ENCODE data around the gene LGALS7B.
"Not testable (repeated sequence)": the region's sequence is repeated elsewhere in the genome, so short reads cannot be mapped to it uniquely, and the experiment has no call there.

LGALS7B gene

GRCh38 chr19:38770949-38771275 is 18.1 kb upstream of the LGALS7B start:
- 100% methylated on average over 1 of the region's 22 CpGs for WGBS
- H3K4me3 ChIP-seq (ENCODE audit: low read length); H3K9ac ChIP-seq (ENCODE audit: low read depth, low read length); H3K9me3 ChIP-seq (ENCODE audit: insufficient read depth, low read depth, low read length); H3K27me3 ChIP-seq (ENCODE audit: insufficient read depth, low read length); H3K4me1 ChIP-seq (ENCODE audit: insufficient read depth, low read length); H3K36me3 ChIP-seq (ENCODE audit: insufficient read depth, low read length); H3K27ac ChIP-seq (ENCODE audit: low read depth, low read length): not testable (repeated sequence)

- not testable (repeated sequence) for H3K27ac ChIP-seq (ENCODE audit: low read depth, low read length); H3K36me3 ChIP-seq (ENCODE audit: insufficient read depth, low read length); H3K27me3 ChIP-seq (ENCODE audit: insufficient read depth, low read length); H3K9me3 ChIP-seq (ENCODE audit: insufficient read depth, low read depth, low read length); H3K4me3 ChIP-seq (ENCODE audit: low read length); H3K9ac ChIP-seq (ENCODE audit: low read depth, low read length); H3K4me1 ChIP-seq (ENCODE audit: insufficient read depth, low read length)
- no CpG with 5 or more reads among the region's 30 CpGs for WGBS
Observed at GRCh38 chr19:38771569-38771968, 17.4 kb upstream of the LGALS7B start.

DNA sequence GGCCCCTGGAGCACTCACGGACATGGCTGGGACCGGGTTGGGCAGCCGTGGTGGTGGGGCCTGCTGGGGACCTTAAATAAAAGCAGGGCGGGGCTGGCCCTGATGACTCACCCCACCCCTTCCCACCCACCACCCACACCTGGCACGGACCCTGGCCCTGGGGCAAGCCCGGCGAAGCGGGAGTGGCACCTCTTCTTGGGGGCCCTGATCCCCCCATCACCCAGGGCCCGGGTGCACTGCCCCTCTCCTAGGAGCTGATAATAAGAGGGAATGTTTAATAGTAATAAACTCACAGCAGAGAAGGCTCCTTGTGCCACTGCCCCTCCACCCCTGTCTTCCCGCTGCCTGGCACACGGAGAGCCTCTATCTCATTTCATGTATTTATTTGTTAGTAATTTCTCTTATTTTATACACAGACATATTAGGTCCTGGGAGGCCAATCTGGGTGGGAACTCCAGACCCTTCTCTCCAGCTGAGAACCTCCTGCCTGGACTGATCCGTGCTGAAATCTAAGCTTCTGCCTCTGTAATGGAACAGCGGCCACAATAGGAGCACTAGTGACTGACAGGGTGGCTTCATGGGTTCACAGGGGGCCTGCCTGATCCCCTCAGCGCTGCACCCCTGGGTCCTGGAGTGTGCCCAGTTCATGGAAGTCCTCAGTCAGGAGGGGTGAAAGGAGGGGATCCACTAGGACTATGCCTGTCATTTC is 15.4 kb upstream of the LGALS7B start, which contains the start of gene LGALS7:
LGALS7 (minus strand) TSS at position 49 of the 709 bp plus-strand sequence; CDS start at position 24, 25 bp downstream.
- Histone ChIP-seq H3K27me3 (ENCODE audit: insufficient read depth, low read length) (no peaks in the 10 kb centered on the region; the same call in 1 of the 2 replicates), H3K4me1 (ENCODE audit: insufficient read depth, low read length) (no peaks in the 10 kb centered on the region), H3K27ac (ENCODE audit: low read depth, low read length) (no peak within 1 kb of the TSS), H3K36me3 (ENCODE audit: insufficient read depth, low read length) (no peaks in the 10 kb centered on the region), H3K9me3 (ENCODE audit: insufficient read depth, low read depth, low read length) (no peaks in the 10 kb centered on the region), H3K4me3 (ENCODE audit: low read length) (no peak within 1 kb of the TSS), H3K9ac (ENCODE audit: low read depth, low read length) (no peak within 1 kb of the TSS)
- WGBS = 72% methylated on average over 8 of the region's 14 CpGs

DNA sequence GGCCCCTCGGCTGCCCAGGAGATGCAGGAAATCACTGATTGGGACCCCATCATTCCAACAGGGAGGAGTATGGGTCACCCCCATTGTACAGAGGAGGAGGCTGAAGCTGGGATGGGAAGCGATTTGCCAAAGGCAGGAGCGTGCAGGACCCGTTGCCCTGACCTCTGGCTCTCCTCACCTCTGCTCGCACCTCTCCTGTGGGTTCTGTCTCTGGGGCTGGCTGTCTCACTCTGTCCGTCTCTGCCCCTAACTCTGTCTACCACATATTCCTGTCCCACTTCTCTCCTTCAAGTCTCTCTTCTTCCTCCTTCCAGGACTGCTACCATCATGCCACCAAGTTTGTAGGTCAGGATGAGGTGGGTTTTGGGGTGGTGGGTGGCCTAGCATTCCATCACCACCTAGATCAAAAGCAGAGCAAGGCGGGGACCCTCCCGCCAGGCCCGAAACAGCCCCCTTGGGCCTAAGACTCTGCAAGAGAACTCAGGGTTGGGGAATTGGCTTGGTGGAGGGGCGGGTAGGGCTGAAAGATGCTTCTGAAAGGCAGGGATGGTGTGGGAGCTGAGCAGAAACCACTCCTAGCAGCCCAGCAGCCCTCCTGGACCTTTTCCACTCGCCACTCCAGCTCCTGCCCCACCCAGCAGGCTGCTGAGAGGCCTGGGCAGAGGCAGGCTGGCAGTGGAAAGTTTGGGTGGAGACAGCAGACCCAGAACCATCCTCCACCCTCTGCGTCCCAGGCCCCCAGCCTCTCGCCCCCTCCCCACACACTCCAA is 14.6 kb upstream of the LGALS7B start:
- Histone ChIP-seq H3K36me3 (ENCODE audit: insufficient read depth, low read length) (no peaks in the 10 kb centered on the region), H3K27ac (ENCODE audit: low read depth, low read length) (no peak overlapping the region), H3K9me3 (ENCODE audit: insufficient read depth, low read depth, low read length) (no peaks in the 10 kb centered on the region), H3K4me3 (ENCODE audit: low read length) (no peak overlapping the region), H3K27me3 (ENCODE audit: insufficient read depth, low read length) (no peaks in the 10 kb centered on the region; the same call in 1 of the 2 replicates), H3K4me1 (ENCODE audit: insufficient read depth, low read length) (no peaks in the 10 kb centered on the region), H3K9ac (ENCODE audit: low read depth, low read length) (no peak overlapping the region)
- WGBS = 79% methylated on average over 13 of the region's 13 CpGs

DNA sequence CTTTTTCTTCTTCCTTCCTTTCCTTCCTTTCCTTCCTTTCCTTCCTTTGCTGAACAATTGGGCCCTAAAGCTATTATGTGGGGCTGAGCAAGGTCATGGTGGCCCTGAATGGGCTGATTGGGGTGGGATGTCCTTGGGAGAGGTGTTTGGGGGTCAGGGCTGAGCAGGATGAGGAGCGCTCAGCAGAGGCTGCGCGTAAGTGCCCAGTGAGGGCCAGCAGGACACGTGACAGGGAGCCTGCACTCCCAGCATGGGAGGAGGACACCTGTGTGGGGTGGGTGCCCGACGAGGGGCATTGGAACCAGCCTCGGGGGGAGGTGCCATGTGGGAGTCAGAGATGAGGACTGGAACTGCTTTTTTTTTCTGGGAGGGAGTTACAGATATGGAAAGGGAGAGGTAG is 10.3 kb upstream of the LGALS7B start:
- WGBS = 83% methylated on average over 7 of the region's 7 CpGs
- no peak overlapping the region for H3K27ac ChIP-seq (ENCODE audit: low read depth, low read length)
- H3K4me1 ChIP-seq (ENCODE audit: insufficient read depth, low read length) = no peaks in the 10 kb centered on the region
- no peak overlapping the region for H3K4me3 ChIP-seq (ENCODE audit: low read length)
- no peaks in the 10 kb centered on the region for H3K36me3 ChIP-seq (ENCODE audit: insufficient read depth, low read length)
- H3K9ac ChIP-seq (ENCODE audit: low read depth, low read length) = no peak overlapping the region
- H3K27me3 ChIP-seq (ENCODE audit: insufficient read depth, low read length) = no peaks in the 10 kb centered on the region
- no peaks in the 10 kb centered on the region for H3K9me3 ChIP-seq (ENCODE audit: insufficient read depth, low read depth, low read length)

DNA sequence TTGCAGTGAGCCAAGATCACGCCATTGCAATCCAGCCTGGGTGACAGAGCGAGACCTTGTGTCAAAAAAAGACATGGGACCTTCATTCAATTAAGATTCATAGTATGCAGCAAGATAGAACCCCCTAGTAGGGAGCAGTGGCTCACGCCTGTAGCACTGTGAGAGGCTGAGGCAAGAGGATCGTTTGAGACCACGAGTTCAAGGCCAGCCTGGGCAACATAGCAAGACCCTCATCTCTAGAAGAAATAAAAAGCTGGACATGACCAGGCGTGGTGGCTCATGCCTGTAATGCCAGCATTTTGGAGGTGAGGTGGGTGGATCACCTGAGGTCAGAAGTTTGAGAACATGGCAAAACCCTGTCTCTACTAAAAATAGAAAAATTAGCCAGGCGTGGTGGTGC is 8.6 kb upstream of the LGALS7B start:
- Histone ChIP-seq H3K9ac (ENCODE audit: low read depth, low read length) (no peak overlapping the region), H3K4me1 (ENCODE audit: insufficient read depth, low read length) (no peaks in the 10 kb centered on the region), H3K9me3 (ENCODE audit: insufficient read depth, low read depth, low read length) (no peaks in the 10 kb centered on the region), H3K4me3 (ENCODE audit: low read length) (no peak overlapping the region), H3K27me3 (ENCODE audit: insufficient read depth, low read length) (no peaks in the 10 kb centered on the region), H3K36me3 (ENCODE audit: insufficient read depth, low read length) (no peaks in the 10 kb centered on the region), H3K27ac (ENCODE audit: low read depth, low read length) (no peak overlapping the region)
- WGBS = 93% methylated on average over 7 of the region's 7 CpGs

DNA sequence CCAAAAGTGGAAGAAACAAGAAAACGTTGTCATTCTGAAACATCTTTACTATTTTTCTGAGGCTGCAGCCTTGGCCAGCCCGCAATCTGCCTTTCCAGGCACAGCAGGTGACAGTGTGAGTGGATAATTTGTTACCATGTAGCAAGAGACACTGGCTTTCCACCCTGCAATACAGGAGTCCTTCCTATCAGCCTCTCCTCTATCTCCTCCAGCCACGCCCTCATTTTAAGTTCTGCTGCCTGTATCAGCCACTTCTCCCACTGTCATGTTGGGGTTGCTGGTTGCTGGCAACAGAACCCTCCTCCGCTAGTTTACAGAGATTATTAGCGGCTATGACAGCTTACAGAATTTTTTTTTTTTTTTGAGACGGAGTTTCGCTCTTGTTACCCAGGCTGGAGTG is 7.9 kb upstream of the LGALS7B start:
- Histone ChIP-seq H3K27me3 (ENCODE audit: insufficient read depth, low read length) (no peaks in the 10 kb centered on the region), H3K4me3 (ENCODE audit: low read length) (no peak overlapping the region), H3K9ac (ENCODE audit: low read depth, low read length) (no peak overlapping the region), H3K27ac (ENCODE audit: low read depth, low read length) (no peak overlapping the region), H3K9me3 (ENCODE audit: insufficient read depth, low read depth, low read length) (no peaks in the 10 kb centered on the region), H3K36me3 (ENCODE audit: insufficient read depth, low read length) (no peaks in the 10 kb centered on the region), H3K4me1 (ENCODE audit: insufficient read depth, low read length) (no peaks in the 10 kb centered on the region)
- 86% methylated on average over 7 of the region's 7 CpGs for WGBS

- not testable (repeated sequence) for H3K9me3 ChIP-seq (ENCODE audit: insufficient read depth, low read depth, low read length); H3K4me3 ChIP-seq (ENCODE audit: low read length); H3K36me3 ChIP-seq (ENCODE audit: insufficient read depth, low read length); H3K9ac ChIP-seq (ENCODE audit: low read depth, low read length); H3K27me3 ChIP-seq (ENCODE audit: insufficient read depth, low read length); H3K27ac ChIP-seq (ENCODE audit: low read depth, low read length); H3K4me1 ChIP-seq (ENCODE audit: insufficient read depth, low read length)
- 93% methylated on average over 12 of the region's 13 CpGs for WGBS
Observed at GRCh38 chr19:38782212-38782611, 6.8 kb upstream of the LGALS7B start.

DNA sequence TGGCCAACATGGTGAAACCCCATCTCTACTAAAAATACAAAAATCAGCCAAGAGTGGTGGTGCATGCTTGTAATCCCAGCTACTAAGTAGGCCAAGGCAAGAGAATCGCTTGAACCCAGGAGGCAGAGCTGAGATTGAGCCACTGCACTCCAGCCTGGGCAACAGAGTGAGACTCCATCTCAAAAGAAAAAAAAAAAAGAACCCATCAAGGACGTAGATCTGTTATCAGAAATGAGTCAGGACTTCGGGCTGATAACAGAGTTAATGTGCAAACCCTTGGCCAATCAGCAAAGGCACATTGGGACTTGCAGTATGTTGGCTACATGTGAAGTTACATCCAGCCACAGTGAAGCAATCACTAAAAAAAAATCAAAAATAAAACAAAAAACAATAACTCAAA is 4.8 kb upstream of the LGALS7B start:
- H3K9ac ChIP-seq (ENCODE audit: low read depth, low read length) = no peak overlapping the region
- H3K9me3 ChIP-seq (ENCODE audit: insufficient read depth, low read depth, low read length) = no peaks in the 10 kb centered on the region
- 91% methylated on average over 3 of the region's 3 CpGs for WGBS
- no peaks in the 10 kb centered on the region for H3K27me3 ChIP-seq (ENCODE audit: insufficient read depth, low read length)
- H3K27ac ChIP-seq (ENCODE audit: low read depth, low read length) = no peak overlapping the region
- no peak overlapping the region for H3K4me3 ChIP-seq (ENCODE audit: low read length)
- H3K4me1 ChIP-seq (ENCODE audit: insufficient read depth, low read length) = no peaks in the 10 kb centered on the region
- H3K36me3 ChIP-seq (ENCODE audit: insufficient read depth, low read length) = no peaks in the 10 kb centered on the region

DNA sequence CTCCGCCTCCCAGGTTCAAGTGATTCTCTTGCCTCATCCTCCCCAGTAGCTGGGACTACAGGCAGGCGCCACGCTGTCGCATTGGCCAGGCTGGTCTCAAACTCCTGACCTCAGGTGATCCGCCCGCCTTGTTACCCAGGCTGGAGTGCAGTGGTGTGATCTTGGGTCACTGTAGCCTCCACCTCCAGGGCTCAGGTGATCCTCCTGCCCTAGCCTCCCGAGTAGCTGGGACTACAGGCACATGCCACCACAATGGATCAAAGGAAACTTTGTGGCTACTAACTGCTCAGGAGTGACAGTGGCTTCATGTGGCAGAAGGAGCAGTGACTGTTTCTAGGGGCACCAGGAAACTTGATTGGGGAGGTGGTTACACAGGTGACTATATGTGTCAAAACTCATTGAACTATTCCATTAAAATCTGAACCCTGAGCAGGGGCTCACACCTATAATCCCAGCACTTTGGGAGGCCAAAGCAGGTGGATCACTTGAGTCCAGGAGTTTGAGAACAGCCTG is 3.8 kb upstream of the LGALS7B start:
- Histone ChIP-seq H3K27me3 (ENCODE audit: insufficient read depth, low read length) (no peaks in the 10 kb centered on the region), H3K27ac (ENCODE audit: low read depth, low read length) (no peak overlapping the region), H3K9me3 (ENCODE audit: insufficient read depth, low read depth, low read length) (no peaks in the 10 kb centered on the region), H3K4me3 (ENCODE audit: low read length) (no peak overlapping the region), H3K9ac (ENCODE audit: low read depth, low read length) (no peak overlapping the region), H3K4me1 (ENCODE audit: insufficient read depth, low read length) (no peaks in the 10 kb centered on the region), H3K36me3 (ENCODE audit: insufficient read depth, low read length) (no peaks in the 10 kb centered on the region)
- WGBS = 95% methylated on average over 7 of the region's 7 CpGs

DNA sequence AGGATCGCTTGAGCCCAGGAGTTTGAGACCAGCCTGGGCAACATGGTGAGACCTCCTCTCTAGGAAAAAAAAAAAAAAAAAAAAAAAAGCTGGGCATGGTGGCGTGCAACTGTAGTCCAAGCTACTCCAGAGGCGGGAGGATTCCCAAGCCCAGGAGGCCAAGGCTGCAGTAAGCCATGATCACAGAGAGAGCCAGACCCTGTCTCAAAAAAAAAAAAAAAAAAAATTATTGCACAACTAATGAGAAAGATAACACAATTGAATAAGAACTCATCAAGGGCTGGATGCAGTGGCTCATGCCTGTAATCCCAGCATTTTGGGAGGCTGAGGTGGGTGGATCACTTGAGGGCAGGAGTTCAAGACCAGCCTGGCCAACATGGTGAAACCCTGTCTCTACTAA is 2.9 kb upstream of the LGALS7B start:
- H3K36me3 ChIP-seq (ENCODE audit: insufficient read depth, low read length) = not testable (repeated sequence)
- WGBS = 83% methylated on average over 3 of the region's 3 CpGs

More for the DNA sequence above, 2.9 kb upstream of the LGALS7B start:
- not testable (repeated sequence) for H3K4me3 ChIP-seq (ENCODE audit: low read length); H3K27ac ChIP-seq (ENCODE audit: low read depth, low read length); H3K4me1 ChIP-seq (ENCODE audit: insufficient read depth, low read length); H3K27me3 ChIP-seq (ENCODE audit: insufficient read depth, low read length); H3K9me3 ChIP-seq (ENCODE audit: insufficient read depth, low read depth, low read length); H3K9ac ChIP-seq (ENCODE audit: low read depth, low read length)

Data from HUES64 (cell line).